GM13977 (cell line): ENCODE results near the gene CARD16.

Source experiments
- DNase-seq: peaks from one replicate; pipeline ENCODE4 v3.0.0; 2012; ENCODE audit warnings: low spot score
- CTCF ChIP-seq: IDR thresholded peaks from 2 replicates; pipeline ENCODE4 v1.5.1; 2012; ENCODE audit warnings: mild to moderate bottlenecking, control low read depth; ENCODE audit not compliant: insufficient read depth; ENCODE audit errors: extremely low read depth, missing control alignments
- in situ Hi-C: fragments of 300-500 bp; cut with MboI; formaldehyde crosslinking; loops from one replicate; pipeline ENCODE4 v1.12.0; 2022; ENCODE audit warnings: low sequenced_read_pairs, low pct_unique_long_range_greater_than_20kb, mixed read lengths, inconsistent platforms; ENCODE audit not compliant: unreplicated experiment

Gene CARD16

GRCh38 chr11:105054723-105055493, 9.8 kb upstream of the CARD16 start:
- TF ChIP-seq CTCF = no peak
- DNase-seq = no peak
- in situ Hi-C loops = no loop called here

GRCh38 chr11:105052487-105052886, 7.4 kb upstream of the CARD16 start:
- in situ Hi-C loops = no loop called here
- TF ChIP-seq CTCF = no peak
- DNase-seq = no peak

GRCh38 chr11:105051559-105051958, 6.4 kb upstream of the CARD16 start:
- in situ Hi-C loops = no loop called here
- TF ChIP-seq CTCF = no peak
- no peak for DNase-seq

- no peak for TF ChIP-seq CTCF
- in situ Hi-C loops = no loop called here
These were observed 4.3 kb upstream of the CARD16 start for GRCh38 chr11:105049481-105049880.

GRCh38 chr11:105046898-105047579, 1.9 kb upstream of the CARD16 start:
- DNase-seq = no peak
- TF ChIP-seq CTCF = no peak
- in situ Hi-C loops = no loop called here

More at GRCh38 chr11:105049481-105049880, 4.3 kb upstream of the CARD16 start:
- DNase-seq = no peak

- no peak for TF ChIP-seq CTCF
- no peak for DNase-seq
- in situ Hi-C loops = no loop called here
These were observed 651 bp upstream of the CARD16 start for GRCh38 chr11:105045676-105046296.
